K562 treated with DMSO at 1 percent for 48 hours (cell line): ENCODE data around the gene SLC36A2. TPM values are rescaled to one million over a fixed set of nuclear protein-coding genes. Genes with fewer than 3 reads are reported as not detected.

ENCODE experiments used
- total RNA-seq: library from RNA; unstranded; fragments of 300-600 nt; gene quantifications from 2 replicates; pipeline ENCODE4 v1.2.3, GENCODE V29; 2022; ENCODE audit warnings: low replicate concordance; ENCODE audit errors: extremely low read depth

The SLC36A2 gene
- not detected in 2 replicates for total RNA-seq

DNA sequence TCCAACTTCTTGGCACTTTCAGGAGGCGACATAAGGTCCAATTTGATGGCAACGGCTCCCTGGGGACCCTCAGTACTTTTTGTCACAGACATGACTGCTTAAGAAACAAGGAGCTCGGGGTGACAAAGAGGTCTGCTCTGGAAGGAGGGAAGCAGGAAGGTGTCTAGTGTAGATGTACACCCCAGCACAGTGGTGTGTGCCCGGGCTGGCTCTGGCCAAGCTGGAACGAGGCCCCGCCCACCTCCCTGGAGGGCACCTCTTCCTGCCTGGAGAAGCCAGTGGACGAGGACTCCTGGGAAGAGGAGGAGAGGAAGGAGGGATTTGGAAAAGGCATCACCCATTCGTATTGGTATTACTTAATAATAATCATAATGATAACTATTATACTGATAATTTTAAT is at the start of gene SLC36A2:
SLC36A2 (minus strand) TSS at position 191 of the 400 bp plus-strand sequence; CDS start at position 92, 99 bp downstream.

DNA sequence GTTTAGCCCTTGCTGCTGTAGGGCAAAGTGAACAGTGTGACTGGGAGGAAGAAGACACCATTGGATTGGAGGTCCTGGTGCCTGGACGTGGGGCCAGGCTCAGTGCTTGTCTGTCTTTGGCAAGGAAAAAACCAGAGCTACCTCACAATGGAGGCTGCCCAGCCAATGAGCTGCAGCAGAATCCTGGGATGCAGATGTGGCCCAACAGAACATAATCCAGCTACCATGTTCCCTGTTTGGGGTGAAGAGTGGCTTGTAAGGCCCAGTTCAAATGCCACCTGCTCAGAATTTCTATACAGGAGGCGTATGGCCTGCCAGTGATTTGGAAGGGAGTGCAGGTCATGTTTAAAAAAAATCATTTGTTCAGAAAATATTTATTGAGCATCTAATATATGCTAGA is 43.7 kb downstream of the SLC36A2 start, which contains the start of gene SLC36A3:
SLC36A3 (minus strand) TSS at position 101 of the 400 bp plus-strand sequence. CDS start 412 bp downstream, outside the sequence.

Other genes starting within 250 kb of the SLC36A2 start
- gene ANXA6, start 189.8 kb downstream of the SLC36A2 start, total RNA-seq, result not detected in 2 replicates
- not detected in 2 replicates for gene CCDC69, start 123.5 kb downstream of the SLC36A2 start, total RNA-seq
- not detected in 2 replicates for gene GM2A, start 94.4 kb downstream of the SLC36A2 start, total RNA-seq
- not detected in 2 replicates for gene SLC36A3, start 43.8 kb downstream of the SLC36A2 start, total RNA-seq
- not detected in 2 replicates for gene SLC36A1, start 100.0 kb upstream of the SLC36A2 start, total RNA-seq
- gene FAT2, start 243.8 kb upstream of the SLC36A2 start, total RNA-seq, result not detected in 2 replicates